ENCODE data around the gene GASK1B. TPM values are rescaled to one million over a fixed set of nuclear protein-coding genes. Genes with fewer than 3 reads are reported as not detected.

The GASK1B gene
- under 1 TPM; 0.11 to 0.32 (median 0.15) TPM for total RNA-seq

DNA sequence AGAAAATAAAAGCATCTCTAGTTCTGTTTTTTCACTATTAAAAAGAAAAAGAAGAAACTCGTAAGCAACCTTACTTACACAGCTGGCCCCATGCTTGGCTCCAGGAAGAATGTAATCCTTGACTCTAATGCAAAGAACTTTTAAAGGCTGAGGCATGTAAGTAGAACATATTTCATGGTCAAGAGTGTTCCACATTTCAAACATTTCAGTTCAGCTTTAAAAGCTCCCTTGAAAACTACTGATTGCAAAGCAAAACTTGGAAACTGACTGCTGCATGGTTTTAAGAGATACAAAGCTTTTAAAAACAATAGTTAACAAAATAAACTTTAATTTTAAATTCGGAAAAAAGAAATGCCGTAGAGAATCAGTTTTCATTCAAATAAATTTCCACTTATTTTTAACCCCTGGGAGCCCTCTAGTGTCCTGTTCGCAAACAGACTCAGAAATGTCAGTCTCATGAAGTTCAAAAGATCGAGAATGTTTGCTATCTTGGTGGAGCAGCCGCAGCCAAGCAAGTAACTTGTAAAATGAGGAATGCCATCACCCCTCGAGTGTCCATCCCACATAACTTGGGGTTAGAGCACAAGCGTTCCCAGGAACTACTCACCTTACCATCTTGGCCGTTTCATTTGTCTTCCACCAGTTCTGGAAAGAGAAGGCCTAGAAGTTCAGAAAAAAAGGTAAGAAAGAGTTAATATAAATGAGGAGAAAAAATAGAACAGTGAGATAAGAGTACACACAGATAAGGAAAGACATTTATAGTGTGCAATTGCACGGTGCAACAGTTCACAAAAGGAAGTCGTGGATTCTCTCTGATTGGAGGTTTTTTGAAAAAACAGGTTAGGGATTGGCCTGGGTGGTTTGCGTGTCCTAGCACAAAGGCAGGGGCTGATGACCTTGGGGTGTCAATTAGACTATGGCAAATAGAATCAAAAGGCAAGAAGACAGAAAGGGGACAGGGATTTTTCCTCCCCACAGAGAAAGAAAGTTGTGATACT lies at the start of gene GASK1B:
TSS of gene GASK1B (minus strand) at position 765 of the 998 bp plus-strand sequence. CDS start 1,650 bp downstream, outside the sequence.
- ATAC-seq, result no peak
- Mint-ChIP-seq H3K4me1 (ENCODE audit: low read depth) (peaks cover 1% of the 10 kb centered on the region), H3K27me3 (ENCODE audit: low read depth) (peaks cover 31% of the 10 kb centered on the region), H3K36me3 (ENCODE audit: insufficient read depth) (no peaks in the 10 kb centered on the region), H3K4me3 (no peak within 1 kb of the TSS), H3K9me3 (no peaks in the 10 kb centered on the region)
- no peak for DNase-seq

DNA sequence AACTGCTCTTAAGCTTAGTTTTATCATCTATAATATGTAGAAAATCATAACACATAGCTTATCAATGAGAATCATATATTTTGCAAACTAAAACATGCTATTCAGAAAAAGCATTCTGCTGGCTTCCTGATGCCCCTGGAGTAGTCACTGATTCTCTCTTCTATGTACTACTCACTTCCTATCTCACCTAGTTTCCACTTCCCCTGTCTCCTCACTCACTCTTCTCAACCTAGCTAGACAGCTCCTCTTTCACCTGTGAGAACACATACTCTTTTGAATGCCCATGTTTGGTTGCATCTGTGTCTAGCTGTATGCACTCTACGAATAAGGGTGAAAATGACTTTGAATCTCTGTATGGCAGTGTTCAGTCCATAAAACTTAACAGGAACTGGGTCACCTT lies 46.8 kb upstream of the GASK1B start:
- no peak for ATAC-seq
- Mint-ChIP-seq H3K9me3 (no peaks in the 10 kb centered on the region), H3K27me3 (ENCODE audit: low read depth) (peaks cover 2% of the 10 kb centered on the region), H3K4me3 (no peak overlapping the region), H3K36me3 (ENCODE audit: insufficient read depth) (no peaks in the 10 kb centered on the region), H3K4me1 (ENCODE audit: low read depth) (no peaks in the 10 kb centered on the region)
- DNase-seq, result no peak

DNA sequence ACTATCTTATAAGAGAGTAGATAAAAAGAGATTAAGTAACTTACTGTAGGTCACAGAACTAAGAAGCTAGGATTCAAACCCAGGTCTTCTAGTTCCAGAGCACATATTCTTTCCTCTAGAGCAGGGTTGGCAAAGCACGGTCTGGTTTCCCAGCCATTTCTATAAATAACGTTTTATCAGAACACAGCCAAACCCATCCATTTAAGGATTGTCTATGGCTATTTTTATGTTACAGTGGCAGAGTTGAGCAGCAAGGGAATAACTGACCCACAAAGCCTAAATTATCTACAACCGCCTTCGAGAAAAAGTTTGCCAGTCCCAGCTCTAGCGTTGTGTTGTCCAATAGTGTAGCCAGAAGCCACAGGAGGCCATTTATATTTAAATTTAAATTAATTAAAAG lies 44.9 kb upstream of the GASK1B start:
- Mint-ChIP-seq H3K36me3 (ENCODE audit: insufficient read depth) (no peaks in the 10 kb centered on the region), H3K4me3 (no peak overlapping the region), H3K4me1 (ENCODE audit: low read depth) (no peaks in the 10 kb centered on the region), H3K9me3 (no peaks in the 10 kb centered on the region), H3K27me3 (ENCODE audit: low read depth) (peaks cover 4% of the 10 kb centered on the region)
- ATAC-seq (no peak), DNase-seq (no peak)

DNA sequence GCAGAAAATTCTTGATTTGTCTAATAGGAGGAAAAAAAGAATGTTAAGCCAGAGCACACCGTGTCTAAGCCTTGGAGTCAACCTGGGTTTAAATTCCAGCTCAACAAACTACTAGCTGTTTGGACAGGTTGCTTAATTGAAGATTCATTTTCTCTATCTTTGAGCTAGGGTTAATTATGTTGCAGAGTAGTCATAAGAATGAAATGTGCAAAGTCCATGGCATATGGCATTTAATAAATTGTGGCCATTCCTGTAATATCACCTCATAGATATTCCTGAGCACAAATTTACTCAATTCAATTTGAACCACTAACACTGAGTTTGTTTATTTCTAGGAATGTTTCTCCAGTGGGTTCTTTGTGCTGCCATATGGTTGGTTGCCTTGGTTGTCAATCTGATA lies 42.0 kb upstream of the GASK1B start:
- H3K4me1 Mint-ChIP-seq (ENCODE audit: low read depth), result peaks cover 7% of the 10 kb centered on the region
- no peak overlapping the region for H3K4me3 Mint-ChIP-seq
- no peaks in the 10 kb centered on the region for H3K36me3 Mint-ChIP-seq (ENCODE audit: insufficient read depth)
- H3K27me3 Mint-ChIP-seq (ENCODE audit: low read depth), result peaks cover 19% of the 10 kb centered on the region
- DNase-seq, result no peak
- no peak for ATAC-seq
- no peaks in the 10 kb centered on the region for H3K9me3 Mint-ChIP-seq

DNA sequence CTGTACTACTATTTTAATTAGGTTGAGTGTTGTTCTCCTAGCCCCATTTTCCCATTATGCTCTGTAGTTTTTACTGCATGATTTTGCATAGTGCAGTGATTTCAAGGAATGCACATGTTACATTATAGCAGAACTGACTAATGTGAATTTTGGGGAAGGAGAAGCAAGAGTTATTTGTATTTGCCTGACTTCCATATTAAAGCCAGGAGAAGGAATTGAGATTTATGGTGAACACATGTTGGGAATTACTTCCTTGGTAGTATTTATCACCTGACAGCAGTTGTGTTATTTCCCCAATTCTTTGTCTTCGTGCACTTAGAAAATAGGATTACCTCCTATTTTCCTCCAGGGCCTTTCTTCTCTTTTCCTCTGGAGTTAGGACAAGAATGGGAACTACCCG lies 40.6 kb upstream of the GASK1B start:
- Mint-ChIP-seq H3K4me1 (ENCODE audit: low read depth) (peaks cover 9% of the 10 kb centered on the region), H3K4me3 (no peak overlapping the region), H3K9me3 (no peaks in the 10 kb centered on the region), H3K36me3 (ENCODE audit: insufficient read depth) (no peaks in the 10 kb centered on the region), H3K27me3 (ENCODE audit: low read depth) (peaks cover 24% of the 10 kb centered on the region)
- no peak for ATAC-seq
- no peak for DNase-seq

DNA sequence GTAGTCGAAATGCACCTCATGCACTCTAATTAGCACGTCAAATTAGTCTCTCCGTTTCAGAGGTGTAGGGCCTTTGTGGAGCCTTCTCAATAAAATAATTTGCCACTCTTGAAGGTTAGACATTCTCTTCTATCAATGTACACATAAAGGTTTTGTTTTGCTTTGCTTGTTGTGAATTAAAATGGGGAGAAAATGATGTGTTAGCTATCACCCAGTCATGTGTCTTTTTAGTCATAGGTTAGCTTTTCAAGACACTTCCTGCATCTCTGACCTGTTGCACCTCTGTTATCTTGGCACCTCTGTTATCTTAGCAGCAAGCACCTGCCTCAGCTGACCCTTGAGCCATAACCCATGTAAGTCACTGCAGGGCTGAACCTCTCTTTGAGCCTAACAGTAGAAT lies 38.4 kb upstream of the GASK1B start:
- Mint-ChIP-seq H3K27me3 (ENCODE audit: low read depth) (peaks cover 24% of the 10 kb centered on the region), H3K4me1 (ENCODE audit: low read depth) (peaks cover 9% of the 10 kb centered on the region), H3K36me3 (ENCODE audit: insufficient read depth) (no peaks in the 10 kb centered on the region), H3K9me3 (peaks cover 4% of the 10 kb centered on the region), H3K4me3 (no peak overlapping the region)
- DNase-seq, result no peak
- no peak for ATAC-seq

DNA sequence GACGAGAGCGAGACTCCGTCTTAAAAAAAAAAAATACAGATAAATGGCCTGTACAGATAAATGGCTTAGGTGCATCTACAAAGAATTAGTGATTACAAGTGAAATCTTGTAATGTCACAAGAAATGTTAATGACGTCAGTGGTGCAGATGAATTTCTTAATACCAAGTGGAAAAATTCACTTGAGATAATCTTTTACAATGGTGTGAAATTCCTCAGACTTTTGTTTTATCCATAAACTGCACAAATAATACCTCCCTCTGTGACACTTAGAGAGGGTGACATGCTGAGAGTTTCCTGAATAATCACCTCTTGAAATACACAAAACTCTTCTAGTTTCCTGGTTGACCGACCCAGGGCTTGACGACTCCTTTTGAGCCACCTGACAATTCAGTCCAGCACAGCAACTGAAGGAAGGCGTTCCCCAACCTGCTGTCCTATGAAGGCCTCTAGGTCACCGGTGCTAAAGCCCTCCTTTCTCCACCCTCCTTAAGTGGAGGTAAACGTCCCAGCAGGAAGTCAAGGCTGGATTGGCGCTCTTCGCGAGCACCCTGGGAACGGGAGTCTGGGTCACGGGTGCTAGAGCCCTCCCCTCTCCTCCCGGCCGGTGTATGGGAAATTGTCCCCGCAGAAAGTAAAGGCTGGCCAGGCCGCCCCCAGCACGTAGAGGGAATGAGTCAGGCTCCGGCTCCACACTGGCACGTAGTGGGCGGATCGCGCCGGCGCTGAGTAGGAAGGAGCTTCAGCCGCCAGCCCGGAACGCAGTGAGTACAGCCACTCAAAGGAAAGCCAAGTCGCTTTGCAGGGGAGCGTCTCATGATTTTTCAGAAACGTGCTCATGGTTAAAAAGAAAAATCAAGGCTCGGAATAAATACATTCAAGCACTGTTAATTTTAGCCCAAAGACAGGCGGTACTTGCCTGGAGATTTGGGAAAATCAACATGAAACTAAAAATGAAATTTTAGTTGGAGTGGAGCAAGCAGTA lies 37.3 kb upstream of the GASK1B start, which contains the start of gene TMEM144:
TSS of gene TMEM144 (plus strand) at position 662 of the 983 bp plus-strand sequence. CDS start 2,182 bp downstream, outside the sequence.
- H3K4me3 Mint-ChIP-seq, result peak within 1 kb of the TSS; percentile 68
- peaks cover 24% of the 10 kb centered on the region for H3K27me3 Mint-ChIP-seq (ENCODE audit: low read depth)
- peaks cover 9% of the 10 kb centered on the region for H3K4me1 Mint-ChIP-seq (ENCODE audit: low read depth)
- H3K9me3 Mint-ChIP-seq, result peaks cover 4% of the 10 kb centered on the region
- no peaks in the 10 kb centered on the region for H3K36me3 Mint-ChIP-seq (ENCODE audit: insufficient read depth)
- DNase-seq (peak; percentile 8), ATAC-seq (peak; percentile 95)

DNA sequence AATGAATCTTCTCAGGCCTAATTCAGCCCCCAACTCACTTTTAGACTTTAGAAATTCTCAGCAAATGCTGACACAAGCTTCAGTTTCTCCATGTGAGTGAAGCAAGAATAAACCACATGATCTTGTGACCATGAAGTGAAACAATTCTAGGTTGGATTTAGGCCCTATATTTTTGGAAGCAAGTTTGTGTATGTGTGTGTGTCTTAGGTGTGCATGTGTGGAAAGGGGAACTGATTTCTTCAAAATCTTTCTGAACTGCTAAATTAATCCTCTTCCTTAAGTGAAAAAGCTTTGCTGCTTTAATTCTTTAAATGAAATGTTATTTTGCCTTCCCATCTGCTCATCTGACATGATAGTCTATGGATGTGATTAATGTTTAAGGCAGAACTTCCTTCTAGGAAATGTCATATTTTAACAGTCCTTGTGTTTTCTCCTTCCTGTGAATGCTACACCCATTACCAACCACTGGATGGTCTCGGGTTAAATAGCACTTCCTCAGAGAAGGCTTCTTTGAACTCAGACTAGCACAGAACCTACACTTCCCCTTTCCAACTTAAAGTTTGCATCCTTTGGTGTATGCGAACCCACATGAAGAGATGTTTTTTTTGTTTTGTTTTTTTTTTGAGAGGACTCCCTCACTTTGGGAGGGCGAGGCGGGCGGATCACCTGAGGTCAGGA lies 36.3 kb upstream of the GASK1B start:
- Mint-ChIP-seq H3K27me3 (ENCODE audit: low read depth) (peaks cover 22% of the 10 kb centered on the region), H3K36me3 (ENCODE audit: insufficient read depth) (no peaks in the 10 kb centered on the region), H3K4me3 (no peak overlapping the region), H3K4me1 (ENCODE audit: low read depth) (peaks cover 9% of the 10 kb centered on the region), H3K9me3 (peaks cover 4% of the 10 kb centered on the region)
- DNase-seq (no peak), ATAC-seq (no peak)

DNA sequence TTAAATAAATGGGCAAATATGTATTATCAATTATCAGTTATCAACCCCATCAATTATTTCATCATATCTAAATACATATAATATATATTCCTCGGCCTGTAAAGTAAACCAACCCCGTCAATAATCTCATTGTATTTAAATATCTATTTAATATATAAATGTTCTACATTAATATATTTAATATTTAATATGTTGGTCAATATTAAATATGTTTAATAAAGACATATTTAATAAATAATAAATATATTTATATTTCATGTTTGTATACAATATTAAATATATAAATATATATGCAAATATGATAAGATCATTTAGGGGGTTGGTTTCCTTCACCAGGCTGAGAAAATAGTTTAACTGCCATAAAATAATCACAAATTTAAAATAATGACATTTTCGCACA lies 31.1 kb upstream of the GASK1B start:
- H3K4me1 Mint-ChIP-seq (ENCODE audit: low read depth), result no peaks in the 10 kb centered on the region
- no peak for ATAC-seq

DNA sequence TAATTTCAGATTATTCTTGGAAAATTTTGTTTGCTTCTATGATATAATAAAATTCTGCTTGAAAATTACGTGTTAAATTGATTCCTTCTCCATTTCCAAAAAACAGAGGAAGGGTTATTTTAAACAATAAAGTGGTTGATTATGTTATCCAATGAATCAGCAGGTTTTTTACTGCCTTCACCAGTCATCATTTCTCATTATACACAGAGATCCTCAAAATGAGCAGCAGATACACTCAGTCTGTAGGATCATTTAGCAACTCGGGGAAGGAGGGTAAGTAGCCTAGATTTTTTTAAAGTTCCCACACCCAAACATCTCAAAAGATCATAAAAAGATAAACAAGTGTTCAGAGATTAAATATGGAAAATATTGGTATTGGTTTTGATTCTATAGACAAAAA lies 30.6 kb upstream of the GASK1B start:
- no peak overlapping the region for H3K4me3 Mint-ChIP-seq
- peaks cover 4% of the 10 kb centered on the region for H3K9me3 Mint-ChIP-seq
- H3K27me3 Mint-ChIP-seq (ENCODE audit: low read depth), result no peaks in the 10 kb centered on the region
- no peaks in the 10 kb centered on the region for H3K4me1 Mint-ChIP-seq (ENCODE audit: low read depth)
- ATAC-seq (no peak), DNase-seq (no peak)
- no peaks in the 10 kb centered on the region for H3K36me3 Mint-ChIP-seq (ENCODE audit: insufficient read depth)

More for the DNA sequence above, 31.1 kb upstream of the GASK1B start:
- H3K36me3 Mint-ChIP-seq (ENCODE audit: insufficient read depth), result no peaks in the 10 kb centered on the region
- no peak overlapping the region for H3K4me3 Mint-ChIP-seq
- DNase-seq, result no peak
- peaks cover 4% of the 10 kb centered on the region for H3K9me3 Mint-ChIP-seq
- no peaks in the 10 kb centered on the region for H3K27me3 Mint-ChIP-seq (ENCODE audit: low read depth)

DNA sequence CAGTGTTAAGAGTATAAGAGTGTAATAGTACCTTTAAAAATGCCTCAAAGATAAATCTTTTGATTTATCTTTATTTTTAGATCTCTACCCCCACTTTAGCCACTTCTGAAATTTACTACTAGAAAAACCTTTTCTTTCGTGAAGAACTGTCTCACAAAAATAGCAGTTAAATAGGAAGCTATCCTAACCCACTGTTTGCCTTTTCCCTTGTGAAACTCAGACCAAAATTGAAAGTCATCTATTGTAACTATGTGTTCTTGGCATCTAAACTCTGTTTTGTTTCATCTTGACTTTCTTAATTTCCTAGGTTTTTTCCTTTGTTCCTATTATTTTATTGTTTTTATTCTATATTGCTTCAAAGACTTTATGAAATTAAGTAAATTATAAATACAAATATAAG lies 29.7 kb upstream of the GASK1B start:
- DNase-seq, result no peak
- H3K9me3 Mint-ChIP-seq, result peaks cover 3% of the 10 kb centered on the region
- H3K4me1 Mint-ChIP-seq (ENCODE audit: low read depth), result no peaks in the 10 kb centered on the region
- ATAC-seq, result no peak
- no peaks in the 10 kb centered on the region for H3K36me3 Mint-ChIP-seq (ENCODE audit: insufficient read depth)
- H3K4me3 Mint-ChIP-seq, result no peak overlapping the region
- no peaks in the 10 kb centered on the region for H3K27me3 Mint-ChIP-seq (ENCODE audit: low read depth)

DNA sequence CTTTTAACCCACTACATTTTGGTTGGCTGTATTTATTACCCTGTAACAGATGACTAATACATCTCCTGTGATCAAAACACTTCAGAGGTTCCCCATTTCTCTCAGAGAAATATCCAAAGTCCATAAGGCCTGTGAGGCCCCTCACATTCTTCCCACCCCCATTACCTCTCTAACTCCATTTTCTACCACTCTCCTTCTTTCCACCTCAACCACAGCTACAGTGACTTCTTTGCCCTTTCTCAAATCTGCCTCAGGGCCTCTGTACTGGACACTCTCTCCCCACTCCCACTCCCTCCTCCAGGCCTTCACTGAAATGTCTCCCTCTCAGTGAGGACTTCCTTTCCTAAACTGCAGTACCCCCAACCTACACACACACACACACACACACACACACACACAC lies 29.1 kb upstream of the GASK1B start:
- ATAC-seq, result no peak
- Mint-ChIP-seq H3K4me3 (no peak overlapping the region), H3K4me1 (ENCODE audit: low read depth) (no peaks in the 10 kb centered on the region), H3K36me3 (ENCODE audit: insufficient read depth) (no peaks in the 10 kb centered on the region), H3K27me3 (ENCODE audit: low read depth) (no peaks in the 10 kb centered on the region), H3K9me3 (no peaks in the 10 kb centered on the region)
- DNase-seq, result no peak

DNA sequence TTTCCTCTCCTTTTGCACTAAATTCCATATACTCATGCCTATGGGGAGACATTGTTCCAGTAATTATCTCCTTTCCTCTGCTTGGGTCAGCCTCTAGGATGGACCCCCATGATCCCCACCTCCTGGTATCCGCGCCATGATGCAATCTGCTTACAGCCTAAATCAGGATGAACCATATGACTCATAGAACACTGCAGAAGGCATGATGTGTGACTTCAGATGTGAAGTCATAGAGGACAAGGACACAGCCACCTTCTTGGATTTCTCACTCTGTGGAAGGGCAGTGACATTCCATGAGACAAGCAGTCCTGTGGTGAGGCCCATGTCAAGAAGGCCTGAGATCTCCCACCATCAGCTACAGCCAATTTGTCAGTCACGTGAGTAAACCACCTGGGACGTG lies 28.5 kb upstream of the GASK1B start:
- ATAC-seq (no peak), DNase-seq (no peak)
- Mint-ChIP-seq H3K4me1 (ENCODE audit: low read depth) (no peaks in the 10 kb centered on the region), H3K4me3 (no peak overlapping the region), H3K36me3 (ENCODE audit: insufficient read depth) (no peaks in the 10 kb centered on the region), H3K27me3 (ENCODE audit: low read depth) (no peaks in the 10 kb centered on the region), H3K9me3 (no peaks in the 10 kb centered on the region)

DNA sequence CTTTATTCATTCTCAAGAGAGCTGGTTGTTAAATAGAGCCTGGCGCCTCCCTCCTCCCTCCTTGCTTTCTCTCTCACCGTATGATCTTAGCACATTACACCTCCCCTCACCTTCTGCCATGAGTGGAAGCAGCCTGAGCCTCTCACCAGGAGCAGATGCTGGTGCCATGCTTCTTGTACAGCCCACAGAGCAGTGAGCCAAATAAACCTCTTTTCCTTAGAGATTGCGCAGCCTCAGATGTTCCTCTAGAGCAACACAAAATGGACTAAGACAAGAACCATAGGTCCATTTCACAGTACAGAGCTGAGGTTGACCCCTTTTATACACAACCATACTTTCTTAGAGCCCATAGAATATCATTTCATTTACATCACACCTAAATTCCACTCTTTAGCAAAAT lies 27.4 kb upstream of the GASK1B start:
- ATAC-seq (no peak), DNase-seq (no peak)
- no peak overlapping the region for H3K4me3 Mint-ChIP-seq
- H3K9me3 Mint-ChIP-seq, result no peaks in the 10 kb centered on the region
- no peaks in the 10 kb centered on the region for H3K27me3 Mint-ChIP-seq (ENCODE audit: low read depth)
- no peaks in the 10 kb centered on the region for H3K4me1 Mint-ChIP-seq (ENCODE audit: low read depth)
- no peaks in the 10 kb centered on the region for H3K36me3 Mint-ChIP-seq (ENCODE audit: insufficient read depth)

Measured in activated T-cell treated with anti-CD3 and anti-CD28 coated beads, Interleukin-2, amount 50 U/mL, for 4 hours (primary cell).